Endothelial cell of umbilical vein (primary cell): Measurements from ENCODE around the gene SH3GL3. TPM values are rescaled to one million over a fixed set of nuclear protein-coding genes. Genes with fewer than 3 reads are reported as not detected.

ENCODE experiments used
- BruUV-seq: library from RNA; stranded (reverse); fragments of 400-500 nt; replicated peaks from 2 replicates; lab custom pipeline; 2021; lab: Mats Ljungman, UMichigan
- CTCF ChIA-PET: fragments of 300-600, 350-600 bp; sonication (Branson Sonifier 250); formaldehyde crosslinking; loops from one replicate; lab custom pipeline; 2021; ENCODE audit warnings: antibody characterized with exemption, inconsistent platforms; lab: Charles Lee
- POLR2A ChIA-PET: fragments of 300-600, 350-600 bp; sonication (Branson Sonifier 250); formaldehyde crosslinking; loops from one replicate; lab custom pipeline; 2021; ENCODE audit warnings: antibody characterized with exemption, inconsistent platforms; lab: Charles Lee
- DNase-seq: peaks from one replicate; pipeline ENCODE4 v3.0.0-alpha.2; 2011; ENCODE audit warnings: low read depth, low spot score
- FAIRE-seq: peaks from 2 replicates; lab custom pipeline; 2011; peaks lifted over from hg19 to GRCh38; lab: Jason Lieb, UNC
- H2AFZ ChIP-seq: 2 replicates; pipeline ENCODE4 v1.6.0; 2012; ENCODE audit warnings: low read depth, low read length, control low read depth, inconsistent platforms
- H3K27ac ChIP-seq: 2 replicates; pipeline ENCODE4 v1.5.1; 2011; ENCODE audit warnings: low read depth, mild to moderate bottlenecking, control low read depth, low read length, moderate library complexity; ENCODE audit not compliant: insufficient read depth
- H3K27me3 ChIP-seq, 2 experiments: 2 replicates each; pipeline versions ENCODE4 v1.6.0 to v1.6.1; 2011; ENCODE audit warnings: low read length in 2 of 2, mixed read lengths in 1 of 2; ENCODE audit not compliant: control insufficient read depth in 2 of 2, insufficient read depth in 2 of 2
- H3K36me3 ChIP-seq, 2 experiments: 2 replicates in 1 of 2; 3 replicates in 1 of 2; pipeline ENCODE4 v1.5.1; 2011; ENCODE audit warnings: low read length in 2 of 2, mild to moderate bottlenecking in 1 of 2, moderate library complexity in 1 of 2; ENCODE audit not compliant: control insufficient read depth in 2 of 2, insufficient read depth in 2 of 2; ENCODE audit errors: extremely low read depth in 1 of 2
- H3K4me1 ChIP-seq: 3 replicates; pipeline ENCODE4 v1.5.1; 2011; ENCODE audit warnings: mild to moderate bottlenecking, low read length; ENCODE audit not compliant: control insufficient read depth, insufficient read depth; ENCODE audit errors: extremely low read depth
- H3K4me2 ChIP-seq: 2 replicates; pipeline ENCODE4 v1.6.1; 2011; ENCODE audit warnings: low read length, control low read depth, mixed read lengths; ENCODE audit not compliant: insufficient read depth
- H3K4me3 ChIP-seq, 3 experiments: fragments of 200-600 bp in 1 of 3; sonication (generic), shearing (Covaris generic) in 1 of 3; replicated peaks in 1 of 3; 2 replicates each; pipeline ENCODE4 v1.5.1; 2011 to 2016; ENCODE audit warnings: control low read depth in 3 of 3, low read length in 3 of 3, mild to moderate bottlenecking in 2 of 3, inconsistent platforms in 1 of 3, low read depth in 1 of 3, moderate library complexity in 1 of 3; ENCODE audit not compliant: insufficient read depth in 1 of 3
- H3K79me2 ChIP-seq: 2 replicates; pipeline ENCODE4 v1.6.0; 2012; ENCODE audit warnings: low read length, inconsistent platforms; ENCODE audit not compliant: control insufficient read depth, insufficient read depth
- H3K9ac ChIP-seq: replicated peaks from 2 replicates; pipeline ENCODE3; 2011; ENCODE audit warnings: low read length, control low read depth; ENCODE audit not compliant: insufficient read depth; ENCODE audit errors: extremely low read depth
- H3K9me1 ChIP-seq: replicated peaks from 3 replicates; pipeline ENCODE4 v1.6.0; 2011; ENCODE audit warnings: mild to moderate bottlenecking, low read length; ENCODE audit not compliant: control insufficient read depth, insufficient read depth; ENCODE audit errors: extremely low read depth
- H3K9me3 ChIP-seq: replicated peaks from 2 replicates; pipeline ENCODE4 v1.5.1; 2012; ENCODE audit warnings: low read length, inconsistent platforms; ENCODE audit not compliant: control insufficient read depth, insufficient read depth
- H4K20me1 ChIP-seq: replicated peaks from 2 replicates; pipeline ENCODE3; 2011; ENCODE audit warnings: mild to moderate bottlenecking, low read length; ENCODE audit not compliant: control insufficient read depth, insufficient read depth; ENCODE audit errors: extremely low read depth
- CTCF ChIP-seq, 2 donors: IDR thresholded peaks; 1 replicate in 1 of 2; 2 replicates in 1 of 2; pipeline ENCODE4 v1.5.1; 2011; ENCODE audit warnings: low read length in 2 of 2, mild to moderate bottlenecking in 2 of 2, moderate library complexity in 2 of 2, control low read depth in 1 of 2, inconsistent platforms in 1 of 2, low read depth in 1 of 2; ENCODE audit not compliant: insufficient read depth in 1 of 2; ENCODE audit errors: extremely low read depth in 1 of 2
- EZH2 ChIP-seq: IDR thresholded peaks from 2 replicates; pipeline ENCODE4 v1.6.1; 2012; ENCODE audit warnings: borderline replicate concordance, low read depth, mild to moderate bottlenecking, moderate library complexity, low read length, inconsistent platforms; ENCODE audit not compliant: severe bottlenecking
- FOS ChIP-seq: IDR thresholded peaks from 2 replicates; pipeline ENCODE4 v1.6.1; 2011; ENCODE audit warnings: mild to moderate bottlenecking, low read length, moderate library complexity, borderline replicate concordance; ENCODE audit not compliant: insufficient read depth
- GATA2 ChIP-seq: IDR thresholded peaks from 2 replicates; pipeline ENCODE4 v1.7.0; 2011; ENCODE audit warnings: low read depth, mild to moderate bottlenecking, moderate library complexity, mixed read lengths, low read length; ENCODE audit not compliant: insufficient read length, insufficient read depth
- JUN ChIP-seq: IDR thresholded peaks from 2 replicates; pipeline ENCODE4 v1.6.1; 2011; ENCODE audit warnings: borderline replicate concordance, low read depth; ENCODE audit not compliant: insufficient read length, insufficient read depth
- MAX ChIP-seq: IDR thresholded peaks from 2 replicates; pipeline ENCODE4 v1.6.1; 2011; ENCODE audit not compliant: insufficient read depth, insufficient read length
- MYC ChIP-seq: IDR thresholded peaks from one replicate; pipeline ENCODE4 v1.6.1; 2011; ENCODE audit warnings: mild to moderate bottlenecking, low read depth, low read length
- POLR2A ChIP-seq: IDR thresholded peaks from 2 replicates; pipeline ENCODE4 v1.6.1; 2012; ENCODE audit warnings: low read depth, mild to moderate bottlenecking, control low read depth, low read length
- POLR2AphosphoS5 ChIP-seq: IDR thresholded peaks from 2 replicates; pipeline ENCODE4 v1.6.1; 2012; ENCODE audit warnings: low read depth, mild to moderate bottlenecking, control low read depth, low read length, moderate library complexity; ENCODE audit not compliant: insufficient read depth
- dilution Hi-C: fragments of 300-500 bp; cut with MboI; formaldehyde crosslinking; loops from one replicate; pipeline ENCODE4 v1.15.0; 2019; ENCODE audit warnings: low sequenced_read_pairs; ENCODE audit not compliant: extremely low pct_ligation_motif_present
- intact Hi-C: fragments of 100-400 bp; cut with micrococcal nuclease; formaldehyde crosslinking; loops from one replicate; pipeline ENCODE4 v1.10.0; 2022
- polyA plus RNA-seq, 4 experiments: library from polyadenylated mRNA; depleted of rRNA in 3 of 4; stranded (reverse) in 3 of 4; unstranded in 1 of 4; fragments of >200 nt; gene quantifications; 2 replicates each; pipeline versions ENCODE4 v1.2.1 to v1.2.3, GENCODE V29; 2011 to 2012; ENCODE audit warnings: missing spikeins in 1 of 4
- total RNA-seq: library from RNA; stranded (reverse); gene quantifications from 2 replicates; pipeline ENCODE4 v1.2.3, GENCODE V29; 2021

Gene SH3GL3
- total and polyA plus RNA-seq, 2 donors (not counting 3 experiments of a cell fraction or from before 2014, with no cell fraction given), result not detected

GRCh38 chr15:83588441-83588840, 141.3 kb downstream of the SH3GL3 start:
- TF ChIP-seq EZH2, result no peak
- no peaks in the 10 kb centered on the region for H3K36me3 ChIP-seq
- BruUV-seq, result no TSS peak
- no peaks in the 10 kb centered on the region for H4K20me1 ChIP-seq
- H3K9me1 ChIP-seq, result no peaks in the 10 kb centered on the region
- dilution Hi-C loops (no loop called here), intact Hi-C loops (no loop called here)
- ChIA-PET CTCF (no interaction called here), POLR2A (no interaction called here)
- no peak overlapping the region for H2AFZ ChIP-seq
- no peaks in the 10 kb centered on the region for H3K9me3 ChIP-seq
- no peaks in the 10 kb centered on the region for H3K4me1 ChIP-seq
- H3K79me2 ChIP-seq, result no peaks in the 10 kb centered on the region
- H3K4me3 ChIP-seq, result no peak overlapping the region
- H3K27ac ChIP-seq, result no peak overlapping the region
- DNase-seq (no peak), FAIRE-seq (no peak)
- H3K27me3 ChIP-seq, result no peaks in the 10 kb centered on the region
- no peak overlapping the region for H3K4me2 ChIP-seq
- H3K9ac ChIP-seq, result no peak overlapping the region

GRCh38 chr15:83592370-83593040, 145.4 kb downstream of the SH3GL3 start:
- H3K9me1 ChIP-seq, result no peaks in the 10 kb centered on the region
- no peaks in the 10 kb centered on the region for H3K9me3 ChIP-seq
- DNase-seq, result no peak
- CTCF ChIA-PET, result no interaction called here
- no peaks in the 10 kb centered on the region for H3K4me1 ChIP-seq
- H3K79me2 ChIP-seq, result no peaks in the 10 kb centered on the region
- H3K36me3 ChIP-seq, result no peaks in the 10 kb centered on the region
- H3K27me3 ChIP-seq, result no peaks in the 10 kb centered on the region
- no peak overlapping the region for H2AFZ ChIP-seq
- TF ChIP-seq CTCF (IDR thresholded peaks at IDR 0.05; ENCODE audit: extremely low read depth in 1 of 2, insufficient read depth in 1 of 2, low read depth in 1 of 2, low read length in 2 of 2) (no peak), MYC (no peak), POLR2A (no peak), GATA2 (no peak), JUN (no peak), POLR2AphosphoS5 (no peak), MAX (no peak), EZH2 (no peak), FOS (no peak)
- BruUV-seq, result no TSS peak
- no peak for FAIRE-seq
- dilution Hi-C loops (no loop called here), intact Hi-C loops (no loop called here)
- no peak overlapping the region for H3K27ac ChIP-seq
- no peaks in the 10 kb centered on the region for H4K20me1 ChIP-seq
- H3K9ac ChIP-seq, result no peak overlapping the region
- no peak overlapping the region for H3K4me3 ChIP-seq
- POLR2A ChIA-PET, result no interaction called here
- H3K4me2 ChIP-seq, result no peak overlapping the region
